Ecto neural progenitor cell (in vitro differentiated cells): Measurements from ENCODE around the gene PDXDC1.
A peak's percentile ranks its signal among the peaks of the same experiment; 100 is the strongest.
"Not testable (repeated sequence)": the region's sequence is repeated elsewhere in the genome, so short reads cannot be mapped to it uniquely, and the experiment has no call there.

Experiments
- DNase-seq: peaks from one replicate; pipeline ENCODE4 v3.0.0-alpha.2; 2018; ENCODE audit warnings: low spot score

PDXDC1 gene

GRCh38 chr16:15016354-15016753 lies 41.5 kb downstream of the PDXDC1 start:
- DNase-seq, result peak; percentile 37

DNA sequence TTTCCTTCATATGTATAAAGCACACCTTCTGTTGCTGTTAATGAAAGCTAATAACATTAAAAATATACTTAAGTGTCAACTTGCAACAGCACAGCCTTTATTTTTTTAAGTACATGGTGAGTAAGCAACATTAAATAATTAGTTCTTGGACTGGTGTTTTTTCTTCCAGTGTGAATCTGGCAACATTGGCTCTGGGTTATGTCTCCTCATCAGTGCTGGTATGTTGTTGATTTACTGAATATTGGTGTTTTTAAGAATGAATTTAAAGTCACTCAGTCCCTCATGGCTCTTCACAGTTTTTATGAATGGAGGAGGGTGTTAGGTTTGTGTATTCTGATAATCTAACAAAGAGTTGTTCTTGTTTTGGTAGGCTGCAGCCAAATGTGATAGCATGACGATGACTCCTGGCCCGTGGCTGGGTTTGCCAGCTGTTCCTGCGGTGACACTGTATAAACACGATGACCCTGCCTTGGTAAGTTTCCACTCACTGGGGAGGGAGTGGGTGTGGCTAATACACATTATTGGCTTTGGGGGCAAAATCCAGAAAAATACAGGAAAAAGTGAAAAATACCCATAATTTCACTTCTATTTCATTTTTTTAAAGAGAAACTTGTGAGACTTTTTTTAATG lies 42.2 kb downstream of the PDXDC1 start:
- not testable (repeated sequence) for DNase-seq

GRCh38 chr16:15021429-15021828 lies 46.6 kb downstream of the PDXDC1 start:
- DNase-seq, result peak; percentile 20

GRCh38 chr16:15022194-15022593 lies 47.4 kb downstream of the PDXDC1 start:
- peak; percentile 56 for DNase-seq

DNA sequence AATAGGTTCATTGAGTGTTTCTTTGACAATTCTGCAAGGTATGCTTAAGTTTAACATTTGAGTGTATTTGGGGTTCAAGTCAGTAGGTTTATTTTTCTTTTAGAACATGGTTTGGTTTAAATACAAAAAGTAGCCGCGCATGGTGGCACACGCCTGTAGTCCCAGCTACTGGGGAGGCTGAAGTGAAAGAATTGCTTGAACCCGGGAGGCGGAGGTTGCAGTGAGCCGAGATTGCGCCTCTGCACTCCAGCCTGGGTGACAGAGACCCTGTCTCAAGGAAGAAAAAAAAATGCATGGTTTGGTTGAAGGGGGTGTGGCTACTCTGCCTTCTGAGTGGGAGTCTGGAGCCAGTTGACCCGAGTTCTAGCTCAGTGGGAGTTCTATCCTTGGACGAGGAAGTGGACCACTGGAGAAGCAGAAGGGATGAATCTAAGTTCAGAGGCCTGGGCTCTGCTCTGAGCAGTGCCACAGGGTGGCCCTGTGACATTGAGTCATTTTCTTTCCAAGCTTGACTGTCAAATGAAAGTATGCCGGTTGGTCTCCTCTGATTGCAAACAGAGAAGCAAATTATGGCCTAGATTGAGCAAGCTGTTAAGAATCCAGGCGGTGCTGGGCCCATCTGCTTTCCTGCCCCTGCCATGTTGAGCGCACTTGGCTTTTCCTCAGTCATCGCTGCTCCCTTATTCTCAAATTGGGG lies 48.7 kb downstream of the PDXDC1 start:
- DNase-seq, result peak; percentile 34

- DNase-seq, result peak; percentile 27
Observed at GRCh38 chr16:15024858-15025199, 50.0 kb downstream of the PDXDC1 start.

GRCh38 chr16:15025234-15025951 lies 50.6 kb downstream of the PDXDC1 start:
- peak; percentile 43 for DNase-seq

DNA sequence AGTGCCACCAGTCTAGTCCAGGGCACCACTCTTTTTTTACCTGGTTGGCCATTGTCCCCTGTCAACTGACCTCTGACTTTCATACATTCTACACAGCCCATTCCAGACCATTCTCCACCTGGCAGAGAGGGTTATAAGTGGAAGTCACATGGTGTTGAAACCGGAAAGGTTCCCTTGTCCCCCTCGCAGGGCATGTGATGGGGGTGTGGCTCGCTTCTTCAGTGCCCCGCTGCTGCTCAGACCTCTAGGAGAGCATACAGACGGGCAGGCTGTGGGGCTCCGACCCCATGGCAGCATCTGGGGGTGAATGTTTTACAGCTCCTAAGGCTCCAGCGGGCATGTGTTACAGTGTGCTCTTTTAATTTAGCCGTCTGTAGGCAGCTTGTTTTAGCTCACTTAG lies 52.2 kb downstream of the PDXDC1 start:
- DNase-seq, result peak; percentile 39

- peak; percentile 55 for DNase-seq
Observed at GRCh38 chr16:15027503-15028344, 52.9 kb downstream of the PDXDC1 start.

DNA sequence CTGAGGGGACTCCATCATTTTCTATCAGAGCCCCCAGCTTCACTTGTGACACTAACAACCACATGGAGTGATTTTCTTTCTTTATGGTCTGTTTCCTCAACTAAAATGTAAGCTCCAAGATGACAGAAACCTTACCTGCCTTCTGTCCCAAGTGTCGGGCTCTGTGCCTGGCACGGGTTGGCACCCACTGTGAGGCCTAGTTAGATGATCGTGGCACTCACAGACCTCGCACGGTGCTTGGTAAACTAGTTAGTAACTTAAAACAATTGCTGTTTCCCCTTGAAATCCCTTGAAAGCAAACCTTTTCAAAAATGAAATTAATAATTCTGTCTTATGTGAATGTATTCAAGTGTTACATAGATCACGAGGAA lies 53.5 kb downstream of the PDXDC1 start:
- peak; percentile 42 for DNase-seq

GRCh38 chr16:15028801-15029698 lies 54.2 kb downstream of the PDXDC1 start:
- DNase-seq, result not testable (repeated sequence)

DNA sequence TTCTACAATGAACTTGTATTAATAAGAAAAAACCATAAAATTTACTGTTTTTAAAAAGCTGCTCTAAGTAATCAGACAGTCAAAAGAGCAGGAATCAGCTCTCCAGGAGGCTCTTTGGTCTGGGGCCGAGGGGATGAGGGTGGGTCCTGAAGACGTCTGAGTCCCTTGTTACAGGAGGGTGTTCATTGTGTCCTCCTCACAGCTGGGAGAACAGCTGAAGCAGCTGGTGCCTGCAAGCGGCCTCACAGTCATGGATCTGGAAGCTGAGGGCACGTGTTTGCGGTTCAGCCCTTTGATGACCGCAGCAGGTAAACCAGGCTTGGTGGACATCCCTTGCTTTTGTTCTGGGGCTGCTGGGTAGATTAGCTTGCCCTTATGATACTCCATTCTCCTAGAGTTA lies 54.9 kb downstream of the PDXDC1 start:
- not testable (repeated sequence) for DNase-seq

DNA sequence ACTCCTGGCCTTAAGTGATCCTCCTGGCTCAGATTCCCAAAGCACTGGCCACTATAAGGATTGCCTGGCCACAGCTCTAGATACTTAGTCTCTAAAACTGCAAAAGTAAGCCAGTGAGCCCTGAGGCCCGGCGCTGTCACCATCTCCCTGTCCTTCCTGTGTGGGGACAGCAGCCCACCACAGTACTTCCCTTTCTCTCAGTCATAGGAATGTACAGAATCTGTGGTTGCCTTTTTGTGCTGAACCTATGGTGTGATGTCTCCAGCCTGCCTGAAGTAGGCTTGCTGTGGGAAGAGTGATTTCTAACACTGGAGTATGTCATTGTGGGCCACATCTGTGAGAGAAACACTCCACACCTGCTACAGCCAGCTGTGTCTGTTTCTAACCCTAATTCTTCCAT lies 56.4 kb downstream of the PDXDC1 start:
- no peak for DNase-seq

- DNase-seq, result no peak
Observed at GRCh38 chr16:15031586-15031985, 56.8 kb downstream of the PDXDC1 start.

- DNase-seq, result no peak
Observed at GRCh38 chr16:15032547-15033308, 57.9 kb downstream of the PDXDC1 start.

DNA sequence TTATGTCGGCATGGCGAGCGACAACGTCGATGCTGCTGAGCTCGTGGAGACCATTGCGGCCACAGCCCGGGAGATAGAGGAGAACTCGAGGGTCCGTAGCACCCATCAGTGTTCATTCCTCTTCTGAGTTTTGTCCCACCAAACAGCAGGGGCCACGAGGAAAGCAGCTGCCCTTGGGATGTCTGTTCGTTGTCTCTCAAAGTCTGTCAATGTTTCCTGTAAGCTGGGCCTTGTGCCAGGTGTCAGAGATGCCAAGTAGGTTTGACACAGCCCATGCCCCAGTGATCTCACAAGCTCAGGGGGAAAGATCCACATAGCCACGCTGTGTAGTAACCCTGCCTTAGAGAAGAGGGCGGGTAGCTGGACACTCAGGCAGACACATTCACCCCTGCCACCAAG lies 58.5 kb downstream of the PDXDC1 start:
- DNase-seq, result no peak

DNA sequence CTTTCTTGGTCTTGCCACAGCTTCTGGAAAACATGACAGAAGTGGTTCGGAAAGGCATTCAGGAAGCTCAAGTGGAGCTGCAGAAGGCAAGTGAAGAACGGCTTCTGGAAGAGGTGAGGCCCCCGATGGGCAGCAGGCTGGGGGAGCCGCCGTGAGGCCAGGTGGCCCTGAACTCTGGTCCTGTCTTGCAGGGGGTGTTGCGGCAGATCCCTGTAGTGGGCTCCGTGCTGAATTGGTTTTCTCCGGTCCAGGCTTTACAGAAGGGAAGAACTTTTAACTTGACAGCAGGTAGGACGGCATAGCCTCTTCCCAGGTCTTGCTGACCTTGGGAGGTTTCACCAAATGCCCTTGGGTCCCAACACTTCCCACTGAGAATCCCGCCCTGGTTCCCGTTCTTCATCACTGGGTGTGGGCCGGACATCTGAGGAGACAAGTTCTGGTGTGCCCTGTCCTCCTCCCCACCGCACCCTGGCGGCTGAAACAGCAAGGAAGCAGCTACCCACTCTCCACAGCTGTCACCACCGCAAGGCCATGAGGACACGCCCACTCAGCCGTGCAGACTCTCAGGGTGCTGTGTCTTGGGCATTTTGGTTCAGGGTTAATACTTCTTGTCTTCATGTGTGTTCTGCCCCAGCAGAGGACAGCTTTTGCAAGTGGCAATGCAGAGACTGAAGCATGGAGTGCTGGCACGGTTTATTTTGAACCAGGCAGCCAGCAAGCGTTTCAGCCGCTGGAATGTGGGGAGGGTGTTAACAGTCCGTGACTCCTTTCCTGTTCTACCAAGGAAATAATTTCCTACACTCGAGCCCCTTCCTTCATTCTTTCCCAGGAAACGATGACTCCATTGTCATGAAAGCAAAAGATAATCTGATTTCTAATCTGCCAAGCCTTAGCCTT lies 59.7 kb downstream of the PDXDC1 start:
- DNase-seq, result no peak

GRCh38 chr16:15035163-15035729 lies 60.4 kb downstream of the PDXDC1 start:
- DNase-seq, result no peak

- no peak for DNase-seq
Observed at GRCh38 chr16:15037003-15037402, 62.2 kb downstream of the PDXDC1 start.
